Measurements from ENCODE around the gene PARP15. TPM values are rescaled to one million over a fixed set of nuclear protein-coding genes. Genes with fewer than 3 reads are reported as not detected.
"Not testable (repeated sequence)": the region's sequence is repeated elsewhere in the genome, so short reads cannot be mapped to it uniquely, and the experiment has no call there.

Gene PARP15
- total RNA-seq, 4 donors from 2014 or later, result 0.39 to 2.3 (median 0.65) TPM

DNA sequence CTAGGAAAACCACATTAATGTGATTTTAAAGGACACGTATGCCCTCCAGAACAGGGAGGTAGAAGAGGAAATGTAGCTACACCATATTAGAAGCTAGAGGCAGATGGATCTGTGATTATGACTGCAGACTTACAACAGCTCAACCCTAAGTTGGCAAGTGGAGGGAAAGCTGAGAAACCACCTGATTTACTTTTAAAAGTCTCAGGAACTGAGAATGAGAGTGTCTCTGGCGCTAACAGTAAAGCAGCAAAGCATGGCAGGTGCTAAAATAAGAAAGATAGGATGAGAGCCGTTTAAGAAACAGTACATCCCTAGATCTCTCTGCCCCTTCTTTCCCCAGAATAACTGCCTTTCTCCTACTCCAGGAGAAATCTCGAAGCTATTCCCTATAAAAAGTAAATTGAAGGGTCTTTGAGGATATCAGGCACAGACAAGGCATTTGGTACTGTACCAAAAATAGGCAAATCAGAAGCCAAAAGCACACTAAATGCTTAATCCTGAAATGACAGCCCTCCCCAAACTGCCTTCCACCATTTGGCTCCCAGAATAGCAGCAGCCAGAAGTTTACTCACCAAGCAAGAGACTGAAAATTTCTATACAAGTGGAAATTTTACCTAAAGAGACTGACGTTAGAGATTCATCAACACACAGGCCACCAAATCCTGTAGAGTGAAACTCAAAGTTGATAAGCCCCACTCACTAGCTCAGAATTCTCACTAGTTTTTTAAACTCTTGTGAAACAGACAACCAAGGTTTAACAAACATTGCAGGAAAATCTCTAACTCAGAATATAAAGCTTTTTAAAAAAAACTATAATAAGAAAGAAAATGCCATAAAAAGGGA, 68.9 kb downstream of the PARP15 start:
- Histone ChIP-seq H3K27ac (replicated peaks in 1 of 4) (no peak overlapping the region), H3K27me3 (peaks cover 0 to 4% (median 0%) of the 10 kb centered on the region in 4 donors), H3K9me3 (no peaks in the 10 kb centered on the region), H3K36me3 (no peaks in the 10 kb centered on the region), H3K4me3 (no peak overlapping the region), H3K4me1 (no peaks in the 10 kb centered on the region)
- intact Hi-C loops (cut with DNase I), result no loop called here
- TF ChIP-seq POLR2A (IDR thresholded peaks at IDR 0.05; ENCODE audit: low read depth), result no peak
- TF ChIP-seq, protein P1, sequence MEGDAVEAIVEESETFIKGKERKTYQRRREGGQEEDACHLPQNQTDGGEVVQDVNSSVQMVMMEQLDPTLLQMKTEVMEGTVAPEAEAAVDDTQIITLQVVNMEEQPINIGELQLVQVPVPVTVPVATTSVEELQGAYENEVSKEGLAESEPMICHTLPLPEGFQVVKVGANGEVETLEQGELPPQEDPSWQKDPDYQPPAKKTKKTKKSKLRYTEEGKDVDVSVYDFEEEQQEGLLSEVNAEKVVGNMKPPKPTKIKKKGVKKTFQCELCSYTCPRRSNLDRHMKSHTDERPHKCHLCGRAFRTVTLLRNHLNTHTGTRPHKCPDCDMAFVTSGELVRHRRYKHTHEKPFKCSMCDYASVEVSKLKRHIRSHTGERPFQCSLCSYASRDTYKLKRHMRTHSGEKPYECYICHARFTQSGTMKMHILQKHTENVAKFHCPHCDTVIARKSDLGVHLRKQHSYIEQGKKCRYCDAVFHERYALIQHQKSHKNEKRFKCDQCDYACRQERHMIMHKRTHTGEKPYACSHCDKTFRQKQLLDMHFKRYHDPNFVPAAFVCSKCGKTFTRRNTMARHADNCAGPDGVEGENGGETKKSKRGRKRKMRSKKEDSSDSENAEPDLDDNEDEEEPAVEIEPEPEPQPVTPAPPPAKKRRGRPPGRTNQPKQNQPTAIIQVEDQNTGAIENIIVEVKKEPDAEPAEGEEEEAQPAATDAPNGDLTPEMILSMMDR (IDR thresholded peaks at IDR 0.05), result no peak
- no peak for TF ChIP-seq POLR2AphosphoS5 (IDR thresholded peaks at IDR 0.05)
- TF ChIP-seq EP300 (IDR thresholded peaks at IDR 0.05), result no peak
- 70% methylated on average over 5 of the region's 5 CpGs for WGBS
- DNase-seq (ENCODE audit: extremely low spot score), result peak; percentile 42

DNA sequence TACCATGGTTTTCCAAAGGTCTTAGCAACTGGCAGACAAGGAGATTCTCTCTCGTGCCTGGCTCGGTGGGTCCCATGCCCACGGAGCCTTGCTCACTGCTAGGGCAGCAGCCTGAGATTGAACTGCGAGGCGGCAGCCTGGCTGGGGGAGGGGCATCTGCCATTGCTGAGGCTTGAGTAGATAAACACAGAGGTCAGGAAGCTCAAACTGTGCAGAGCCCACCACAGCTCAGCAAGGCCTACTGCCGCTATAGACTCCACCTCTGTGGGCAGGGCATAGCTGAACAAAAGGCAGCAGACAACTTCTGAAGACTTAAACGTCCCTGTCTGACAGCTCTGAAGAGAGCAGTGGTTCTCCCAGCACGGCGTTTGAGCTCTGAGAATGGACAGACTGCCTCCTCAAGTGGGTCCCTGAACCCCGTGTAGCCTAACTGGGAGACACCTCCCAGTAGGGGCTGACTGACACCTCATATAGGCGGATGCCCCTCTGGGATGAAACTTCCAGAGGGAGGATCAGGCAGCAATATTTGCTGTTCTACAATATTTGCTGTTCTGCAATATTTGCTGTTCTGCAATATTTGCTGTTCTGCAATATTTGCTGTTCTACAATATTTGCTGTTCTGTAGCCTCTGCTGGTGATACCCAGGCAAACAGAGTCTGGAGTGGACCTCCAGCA, 73.9 kb downstream of the PARP15 start:
- H3K9me3 ChIP-seq; H3K4me3 ChIP-seq; H3K4me1 ChIP-seq; DNase-seq (ENCODE audit: extremely low spot score); intact Hi-C loops (cut with DNase I); H3K36me3 ChIP-seq; H3K27ac ChIP-seq (replicated peaks in 1 of 4); H3K27me3 ChIP-seq: not testable (repeated sequence)
- 56% methylated on average over 5 of the region's 11 CpGs for WGBS

DNA sequence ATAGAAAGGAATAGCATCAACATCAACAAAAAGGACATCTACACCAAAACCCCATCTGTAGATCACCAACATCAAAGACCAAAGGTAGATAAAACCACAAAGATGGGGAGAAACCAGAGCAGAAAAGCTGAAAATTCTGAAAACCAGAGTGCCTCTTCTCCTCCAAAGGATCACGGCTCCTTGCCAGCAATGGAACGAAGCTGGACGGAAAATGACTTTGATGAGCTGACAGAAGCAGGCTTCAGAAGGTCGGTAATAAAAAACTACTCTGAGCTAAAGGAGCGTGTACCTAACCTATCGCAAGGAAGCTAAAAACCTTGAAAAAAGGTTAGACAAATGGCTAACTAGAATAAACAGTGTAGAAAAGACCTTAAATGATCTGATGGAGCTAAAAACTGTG, 74.5 kb downstream of the PARP15 start:
- intact Hi-C loops (cut with DNase I); DNase-seq (ENCODE audit: extremely low spot score); H3K4me3 ChIP-seq; H3K36me3 ChIP-seq; H3K27ac ChIP-seq (replicated peaks in 1 of 4); H3K4me1 ChIP-seq; H3K27me3 ChIP-seq; H3K9me3 ChIP-seq: not testable (repeated sequence)
- 80% methylated on average over 6 of the region's 6 CpGs for WGBS

DNA sequence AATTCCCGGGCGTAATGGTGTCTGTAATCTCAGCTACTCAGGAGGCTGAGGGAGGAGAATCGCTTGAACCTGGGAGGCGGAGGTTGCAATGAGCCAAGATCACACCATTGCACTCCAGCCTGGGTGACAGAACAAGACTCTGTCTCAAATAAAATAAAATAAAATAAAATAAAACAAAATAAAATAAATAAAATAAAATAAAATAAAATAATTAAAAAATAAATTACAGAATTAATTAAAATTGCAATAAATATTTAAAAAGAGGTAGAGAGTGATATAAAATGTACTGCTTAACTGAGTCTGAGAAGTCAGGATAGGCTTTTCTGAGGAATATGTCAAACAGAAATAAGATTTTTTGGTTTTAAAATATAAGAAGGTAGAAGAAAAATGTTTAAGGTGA, 80.9 kb downstream of the PARP15 start:
- H3K27ac ChIP-seq (replicated peaks in 1 of 4); H3K9me3 ChIP-seq; H3K4me3 ChIP-seq; intact Hi-C loops (cut with DNase I); DNase-seq (ENCODE audit: extremely low spot score); H3K36me3 ChIP-seq; H3K27me3 ChIP-seq; H3K4me1 ChIP-seq: not testable (repeated sequence)
- 86% methylated on average over 4 of the region's 4 CpGs for WGBS

DNA sequence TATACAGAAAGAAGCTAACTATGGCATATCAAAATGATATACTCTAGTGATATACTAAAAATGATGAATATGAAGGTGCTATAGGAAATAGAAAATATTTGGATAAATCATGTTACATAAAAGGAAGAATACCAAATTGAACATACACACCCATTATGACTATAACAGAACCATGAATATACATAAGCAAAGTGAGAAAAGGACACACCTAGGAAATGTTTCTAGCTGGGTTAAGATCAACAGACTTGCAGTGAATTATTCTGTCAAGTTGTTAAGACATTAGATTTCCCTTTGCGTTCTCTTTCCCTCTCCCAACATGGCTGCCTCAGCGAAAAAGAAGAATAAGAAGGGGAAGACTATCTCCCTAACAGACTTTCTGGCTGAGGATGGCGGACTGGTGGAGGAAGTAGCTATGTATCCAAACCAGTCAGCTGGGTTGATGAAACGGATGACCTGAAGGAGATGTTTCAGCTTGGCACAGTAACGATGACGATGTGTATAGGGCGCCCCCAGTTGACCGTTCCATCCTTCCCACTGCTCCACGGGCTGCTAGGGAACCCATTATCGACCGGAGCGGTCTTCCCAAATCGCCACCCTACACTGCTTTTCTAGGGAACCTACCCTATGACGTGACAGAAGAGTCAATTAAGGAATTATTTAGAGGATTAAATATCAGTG, 83.0 kb downstream of the PARP15 start:
- Histone ChIP-seq H3K27me3 (no peaks in the 10 kb centered on the region), H3K4me3 (no peak overlapping the region), H3K27ac (replicated peaks in 1 of 4) (no peak overlapping the region), H3K4me1 (no peaks in the 10 kb centered on the region), H3K9me3 (no peaks in the 10 kb centered on the region), H3K36me3 (no peaks in the 10 kb centered on the region)
- 66% methylated on average over 14 of the region's 14 CpGs for WGBS
- DNase-seq (ENCODE audit: extremely low spot score), result no peak
- intact Hi-C loops (cut with DNase I), result no loop called here
- TF ChIP-seq POLR2A (IDR thresholded peaks at IDR 0.05; ENCODE audit: low read depth) (no peak), POLR2AphosphoS5 (IDR thresholded peaks at IDR 0.05) (no peak), EP300 (IDR thresholded peaks at IDR 0.05) (no peak)
- TF ChIP-seq, protein P1 (IDR thresholded peaks at IDR 0.05), result no peak

DNA sequence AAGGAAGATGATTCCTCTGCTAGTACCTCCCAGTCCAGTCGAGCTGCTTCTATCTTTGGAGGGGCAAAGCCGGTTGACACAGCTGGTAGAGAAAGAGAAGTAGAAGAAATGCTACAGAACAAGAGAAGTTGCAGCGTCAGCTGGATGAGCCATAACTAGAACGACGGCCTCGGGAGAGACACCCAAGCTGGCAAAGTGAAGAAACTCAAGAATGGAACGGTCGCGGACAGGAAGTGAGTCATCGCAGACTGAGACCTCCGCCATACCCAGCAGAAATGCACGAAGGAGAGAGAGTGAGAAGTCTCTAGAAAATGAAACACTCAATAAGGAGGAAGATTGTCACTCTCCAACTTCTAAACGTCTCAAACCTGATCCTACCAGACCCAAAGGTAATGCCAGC, 84.2 kb downstream of the PARP15 start:
- 80% methylated on average over 13 of the region's 13 CpGs for WGBS
- DNase-seq (ENCODE audit: extremely low spot score), result no peak

More for the DNA sequence above, 84.2 kb downstream of the PARP15 start:
- intact Hi-C loops (cut with DNase I), result no loop called here
- Histone ChIP-seq H3K9me3 (no peaks in the 10 kb centered on the region), H3K27me3 (no peaks in the 10 kb centered on the region), H3K4me1 (no peaks in the 10 kb centered on the region), H3K36me3 (no peaks in the 10 kb centered on the region), H3K4me3 (no peak overlapping the region), H3K27ac (replicated peaks in 1 of 4) (no peak overlapping the region)
- no peak for TF ChIP-seq POLR2A (IDR thresholded peaks at IDR 0.05; ENCODE audit: low read depth)
- no peak for TF ChIP-seq POLR2AphosphoS5 (IDR thresholded peaks at IDR 0.05)
- TF ChIP-seq, protein P1 (IDR thresholded peaks at IDR 0.05), result no peak
- TF ChIP-seq EP300 (IDR thresholded peaks at IDR 0.05), result no peak

All from esophagus muscularis mucosa (tissue), 4 donors.